Left ventricle myocardium inferior (tissue), 1 donor: ENCODE data around the gene TSPOAP1. TPM values are rescaled to one million over a fixed set of nuclear protein-coding genes. Genes with fewer than 3 reads are reported as not detected.

Experiments
- DNase-seq: peaks from one replicate; pipeline ENCODE4 v3.0.0-alpha.2; 2020
- H3K27ac ChIP-seq: fragments of 200-600 bp; replicated peaks from 2 replicates; pipeline ENCODE4 v1.8.0; 2021
- H3K27me3 ChIP-seq: fragments of 200-600 bp; 2 replicates; pipeline ENCODE4 v1.8.0; 2021; ENCODE audit warnings: low read depth
- H3K36me3 ChIP-seq: fragments of 200-600 bp; 2 replicates; pipeline ENCODE4 v1.8.0; 2021
- H3K4me1 ChIP-seq: fragments of 200-600 bp; 2 replicates; pipeline ENCODE4 v1.8.0; 2021
- H3K4me3 ChIP-seq: fragments of 200-600 bp; 2 replicates; pipeline ENCODE4 v1.8.0; 2021; ENCODE audit warnings: mild to moderate bottlenecking, moderate library complexity
- H3K9me3 ChIP-seq: fragments of 200-600 bp; replicated peaks from 2 replicates; pipeline ENCODE4 v1.8.0; 2021
- intact Hi-C: fragments of 100-400 bp; cut with micrococcal nuclease; formaldehyde crosslinking; loops from one replicate; pipeline ENCODE4 v1.11.0; 2022
- total RNA-seq: library from RNA; stranded (reverse); fragmentation: NEBNext Ultra II Directional; extraction: Animal tissue kit (Norgen Biotek cat#: 25700); gene quantifications from one replicate; pipeline ENCODE4 v1.2.1, GENCODE V29; 2021
- TF ChIP-seq, protein P1 (sequence below): fragments of 200-600 bp; IDR thresholded peaks from 2 replicates; pipeline ENCODE4 v1.8.0; 2021; ENCODE audit warnings: antibody characterized with exemption, mild to moderate bottlenecking, borderline replicate concordance
- donor health status: DM: no; HTN: yes; CAD: no; lungs with severe emphysema.

Gene TSPOAP1
- total RNA-seq, 1 donor from 2014 or later = 12.8 TPM

DNA sequence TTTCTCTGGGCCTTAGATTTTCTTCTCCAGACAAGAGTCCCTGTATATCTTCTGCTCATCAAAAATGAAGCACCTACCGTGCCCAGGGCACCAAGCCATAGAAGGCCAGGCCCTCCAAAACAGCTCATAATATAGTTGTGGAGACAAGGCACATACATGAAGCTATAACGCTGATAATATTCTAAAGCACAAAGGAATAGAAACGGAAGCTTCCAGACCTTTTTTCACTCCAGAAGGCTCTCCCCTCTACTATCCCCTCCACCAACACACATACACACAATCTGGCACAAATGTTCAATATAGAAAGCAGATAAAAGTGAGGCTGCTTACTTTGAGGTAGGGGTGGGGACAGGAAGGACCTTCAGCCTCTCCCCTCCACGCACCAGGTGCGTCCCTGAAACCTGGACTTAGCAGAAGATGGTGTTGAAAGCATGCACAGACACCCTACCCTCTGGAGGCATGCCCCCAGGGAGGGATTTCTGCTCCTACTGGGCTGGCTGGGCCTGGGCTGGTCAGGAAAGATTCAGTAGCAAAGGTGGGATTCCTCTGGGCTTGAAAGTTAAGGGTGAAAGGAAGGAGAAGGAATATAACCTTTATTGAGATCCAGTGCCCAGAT is 37.5 kb upstream of the TSPOAP1 start:
- Histone ChIP-seq H3K36me3 (peaks cover 5% of the 10 kb centered on the region), H3K27me3 (no peaks in the 10 kb centered on the region), H3K27ac (no peak overlapping the region), H3K4me3 (no peak overlapping the region), H3K4me1 (no peaks in the 10 kb centered on the region), H3K9me3 (no peaks in the 10 kb centered on the region)
- intact Hi-C loops = no loop called here
- DNase-seq = no peak
- TF ChIP-seq, protein P1, sequence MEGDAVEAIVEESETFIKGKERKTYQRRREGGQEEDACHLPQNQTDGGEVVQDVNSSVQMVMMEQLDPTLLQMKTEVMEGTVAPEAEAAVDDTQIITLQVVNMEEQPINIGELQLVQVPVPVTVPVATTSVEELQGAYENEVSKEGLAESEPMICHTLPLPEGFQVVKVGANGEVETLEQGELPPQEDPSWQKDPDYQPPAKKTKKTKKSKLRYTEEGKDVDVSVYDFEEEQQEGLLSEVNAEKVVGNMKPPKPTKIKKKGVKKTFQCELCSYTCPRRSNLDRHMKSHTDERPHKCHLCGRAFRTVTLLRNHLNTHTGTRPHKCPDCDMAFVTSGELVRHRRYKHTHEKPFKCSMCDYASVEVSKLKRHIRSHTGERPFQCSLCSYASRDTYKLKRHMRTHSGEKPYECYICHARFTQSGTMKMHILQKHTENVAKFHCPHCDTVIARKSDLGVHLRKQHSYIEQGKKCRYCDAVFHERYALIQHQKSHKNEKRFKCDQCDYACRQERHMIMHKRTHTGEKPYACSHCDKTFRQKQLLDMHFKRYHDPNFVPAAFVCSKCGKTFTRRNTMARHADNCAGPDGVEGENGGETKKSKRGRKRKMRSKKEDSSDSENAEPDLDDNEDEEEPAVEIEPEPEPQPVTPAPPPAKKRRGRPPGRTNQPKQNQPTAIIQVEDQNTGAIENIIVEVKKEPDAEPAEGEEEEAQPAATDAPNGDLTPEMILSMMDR = no peak

DNA sequence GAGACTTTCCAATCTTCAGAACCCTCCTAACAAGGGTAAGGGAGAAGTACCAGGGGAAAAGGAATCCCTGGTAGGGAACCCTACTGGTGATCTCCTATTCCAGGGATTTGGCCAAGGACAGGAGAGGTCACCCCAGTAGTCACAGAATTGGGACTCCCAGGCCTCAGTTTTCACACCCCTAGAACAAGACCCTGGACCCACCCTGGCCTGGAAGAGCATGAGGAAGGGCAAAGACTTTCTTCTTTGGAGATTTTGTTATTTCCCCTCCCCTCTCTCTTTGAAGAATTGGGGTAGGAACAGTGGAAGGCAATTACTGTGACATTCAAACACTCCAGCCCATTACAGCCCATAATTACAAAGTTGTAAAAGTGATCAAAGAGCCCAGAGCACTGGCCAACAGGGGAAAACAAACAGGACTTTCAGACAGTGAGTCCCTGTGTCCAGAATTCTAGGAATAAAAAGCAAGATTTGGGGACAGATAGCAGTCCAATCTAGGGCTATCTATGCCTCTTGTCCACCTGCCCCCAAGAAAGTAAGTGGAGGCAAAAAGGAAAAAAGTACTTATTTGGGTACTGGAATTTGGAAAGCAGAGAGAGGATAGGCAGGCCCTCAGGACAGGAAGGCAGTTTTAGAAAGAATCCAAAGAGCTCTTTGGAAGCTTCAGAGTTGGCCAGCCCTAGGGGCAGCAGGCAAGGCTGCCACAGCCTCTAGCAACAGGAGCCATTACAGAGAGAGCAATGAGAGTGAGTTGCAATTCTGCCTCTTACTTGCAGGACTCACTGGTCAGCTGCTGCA is 36.8 kb upstream of the TSPOAP1 start:
- Histone ChIP-seq H3K9me3 (no peaks in the 10 kb centered on the region), H3K4me1 (no peaks in the 10 kb centered on the region), H3K36me3 (peaks cover 1% of the 10 kb centered on the region), H3K4me3 (no peak overlapping the region), H3K27ac (no peak overlapping the region), H3K27me3 (no peaks in the 10 kb centered on the region)
- TF ChIP-seq, protein P1 = no peak
- intact Hi-C loops = no loop called here
- DNase-seq = no peak

DNA sequence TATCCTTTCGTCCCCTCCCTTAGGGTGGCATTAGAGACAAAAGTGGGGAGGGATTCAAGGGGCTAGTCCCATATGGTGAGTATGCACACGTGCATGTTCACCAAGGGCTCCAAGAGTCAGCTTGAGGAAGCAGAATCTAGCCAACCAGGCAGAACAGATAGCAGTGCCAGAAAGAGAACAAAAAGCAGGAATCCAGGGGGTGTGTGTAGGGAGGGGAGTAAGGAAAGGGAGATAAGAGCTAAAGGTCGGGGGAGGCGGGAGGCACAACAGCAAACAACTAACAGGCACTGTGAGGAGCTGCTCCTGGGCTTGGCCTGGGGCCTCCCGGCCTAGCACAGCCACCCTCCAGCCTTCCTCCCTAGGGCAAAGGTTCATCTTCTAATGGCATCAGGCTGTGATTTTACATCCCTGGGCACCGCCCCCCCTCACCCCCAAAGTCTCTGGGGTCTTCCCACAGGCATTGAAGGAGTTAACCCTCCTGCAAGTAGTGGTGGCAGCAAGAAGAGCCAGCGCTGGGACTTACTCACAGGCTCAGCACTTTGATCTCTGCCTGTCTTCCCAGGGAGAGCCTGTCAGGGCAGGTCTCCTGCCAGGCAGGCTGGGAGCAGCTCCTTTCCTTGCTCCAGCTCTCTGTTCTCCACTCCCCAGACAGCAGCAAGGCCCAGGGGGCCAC is 35.8 kb upstream of the TSPOAP1 start:
- H3K9me3 ChIP-seq = no peaks in the 10 kb centered on the region
- no peaks in the 10 kb centered on the region for H3K27me3 ChIP-seq
- no peak overlapping the region for H3K4me3 ChIP-seq
- no peaks in the 10 kb centered on the region for H3K4me1 ChIP-seq
- TF ChIP-seq, protein P1 = no peak
- no peaks in the 10 kb centered on the region for H3K36me3 ChIP-seq
- DNase-seq = no peak
- no peak overlapping the region for H3K27ac ChIP-seq
- intact Hi-C loops = no loop called here

DNA sequence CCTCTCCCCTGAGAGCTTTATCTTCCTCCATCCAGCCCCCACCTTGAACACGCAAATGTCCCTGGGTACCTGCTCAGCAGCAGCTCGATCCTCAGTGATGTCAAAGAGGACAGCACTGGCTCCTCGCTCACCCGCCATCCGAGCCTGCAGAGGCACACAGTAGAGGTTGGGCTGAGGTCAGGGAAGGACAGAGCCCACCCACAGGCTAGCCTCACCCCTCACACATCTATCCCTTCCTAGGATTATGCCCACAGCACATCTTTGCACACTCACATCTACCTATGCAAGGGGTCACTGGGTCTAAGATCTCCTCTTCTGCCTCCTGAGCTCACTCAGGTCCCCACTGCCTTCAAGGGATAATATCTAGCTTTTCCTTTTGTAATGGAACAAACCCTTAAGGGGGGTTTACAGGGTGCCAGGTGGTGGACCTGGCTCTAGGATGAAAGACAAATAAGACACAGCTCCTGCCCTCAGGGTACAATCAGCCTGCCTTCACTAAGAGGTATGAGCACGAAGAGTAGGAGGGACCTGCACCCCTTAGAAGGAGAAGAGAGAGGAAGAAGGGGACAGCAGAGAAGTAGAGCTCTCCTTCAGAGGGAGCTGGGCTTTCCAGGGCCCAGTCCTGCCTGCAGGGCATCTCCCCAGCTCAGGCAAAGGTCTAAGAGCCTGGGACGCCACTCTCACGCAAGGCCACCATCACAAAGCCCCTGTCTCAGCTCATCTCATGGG is 35.0 kb upstream of the TSPOAP1 start:
- intact Hi-C loops = no loop called here
- no peak overlapping the region for H3K27ac ChIP-seq
- H3K27me3 ChIP-seq = no peaks in the 10 kb centered on the region
- no peaks in the 10 kb centered on the region for H3K36me3 ChIP-seq
- no peak overlapping the region for H3K4me3 ChIP-seq
- H3K9me3 ChIP-seq = no peaks in the 10 kb centered on the region
- DNase-seq = no peak
- H3K4me1 ChIP-seq = no peaks in the 10 kb centered on the region
- TF ChIP-seq, protein P1 = no peak

DNA sequence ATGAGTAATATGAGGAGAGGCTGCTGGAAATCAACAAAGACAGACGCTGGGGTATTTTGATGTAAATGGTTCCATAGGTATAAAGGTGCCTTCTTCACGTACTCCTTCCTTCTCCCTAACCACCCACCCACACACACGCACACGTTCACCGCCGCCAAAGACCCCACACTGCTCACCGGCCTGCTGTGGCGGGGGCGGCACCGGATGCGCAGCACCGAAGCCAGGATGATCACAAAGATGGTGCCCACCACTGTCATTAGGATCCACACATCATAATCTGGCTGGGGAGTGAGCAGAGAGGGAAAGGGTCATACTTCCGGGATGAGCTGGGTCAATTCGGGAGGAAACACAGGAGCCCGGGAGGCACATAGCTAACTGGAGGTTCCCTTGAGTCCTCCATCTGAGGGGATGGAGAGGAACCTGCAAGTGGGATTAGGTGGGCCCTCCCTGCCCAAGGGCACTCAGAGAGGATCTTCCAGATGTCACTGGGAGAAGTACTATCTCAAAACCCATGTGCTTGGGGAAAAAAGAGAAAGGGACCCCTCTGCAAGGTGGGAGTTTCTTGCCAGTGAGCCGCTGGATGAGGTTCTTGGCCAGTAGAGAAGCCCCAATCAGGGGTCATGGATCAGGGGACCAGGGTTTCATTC is 33.9 kb upstream of the TSPOAP1 start:
- TF ChIP-seq, protein P1 = no peak
- intact Hi-C loops = no loop called here
- no peak overlapping the region for H3K4me3 ChIP-seq
- no peaks in the 10 kb centered on the region for H3K27me3 ChIP-seq
- H3K4me1 ChIP-seq = no peaks in the 10 kb centered on the region
- DNase-seq = no peak
- H3K9me3 ChIP-seq = no peaks in the 10 kb centered on the region
- H3K27ac ChIP-seq = no peak overlapping the region
- no peaks in the 10 kb centered on the region for H3K36me3 ChIP-seq
